Pancreas (tissue), 10 donors: ENCODE measurements around the gene MYMX. TPM values are rescaled to one million over a fixed set of nuclear protein-coding genes. Genes with fewer than 3 reads are reported as not detected.

ENCODE experiments used
- ATAC-seq, 4 donors: fragments of 200-7000 bp; cut with Tn5 transposase; one replicate each; pipeline versions ENCODE4 v1.8.0 to v1.9.1; 2020; ENCODE audit warnings: mild to moderate bottlenecking in 4 of 4, moderate library complexity in 4 of 4
- DNase-seq, 6 donors: peaks; one replicate each; pipeline ENCODE4 v3.0.0-alpha.2; 2020
- FAIRE-seq: peaks from 2 replicates; lab custom pipeline; 2012; peaks lifted over from hg19 to GRCh38; lab: Jason Lieb, UNC
- H3K27ac ChIP-seq, 4 donors: fragments of 200-600 bp; sonication (generic); 1 replicate in 3 of 4; 2 replicates in 1 of 4; pipeline versions ENCODE4 v1.5.0 to v1.8.0; 2020
- H3K27me3 ChIP-seq, 4 donors: fragments of 200-600 bp; one replicate each; pipeline ENCODE4 v1.8.0; 2021
- H3K36me3 ChIP-seq, 3 donors: fragments of 200-600 bp; sonication (generic) in 1 of 3; one replicate each; pipeline versions ENCODE4 v1.5.0 to v1.8.0; 2020 to 2021
- H3K4me1 ChIP-seq, 3 donors: fragments of 200-600 bp; one replicate each; pipeline ENCODE4 v1.8.0; 2021
- H3K4me3 ChIP-seq, 4 donors: fragments of 200-600 bp; sonication (generic) in 2 of 4; one replicate each; pipeline versions ENCODE4 v1.5.0 to v1.8.0; 2020 to 2021
- H3K9me3 ChIP-seq, 4 donors: fragments of 200-600 bp; one replicate each; pipeline ENCODE4 v1.8.0; 2021
- CTCF ChIP-seq, 4 donors: fragments of 200-600 bp; sonication (generic) in 3 of 4; IDR thresholded peaks; one replicate each; pipeline versions ENCODE4 v1.5.0 to v1.8.0; 2021; ENCODE audit warnings: antibody characterized with exemption in 4 of 4
- WGBS, 2 donors: extraction: QIAGEN DNeasy Blood & Tissue Kit; methylation state at CpG; one replicate each; pipeline ENCODE4 v1.1.7; 2013; 5-methylcytosine and 5-hydroxymethylcytosine counted together
- intact Hi-C, 3 donors: fragments of 100-400 bp; cut with DNase I; formaldehyde crosslinking; loops; one replicate each; pipeline versions ENCODE4 v1.11.1 to v1.14.2; 2022
- polyA plus RNA-seq, 2 donors: library from polyadenylated mRNA; stranded (reverse); fragments of 200-250 nt; gene quantifications; one replicate each; pipeline ENCODE4 v1.2.3, GENCODE V29; 2013
- total RNA-seq, 6 donors: library from RNA; stranded (reverse); fragmentation: NEBNext Ultra II Directional in 4 of 6; extraction: Animal tissue kit (Norgen Biotek cat#: 25700) in 4 of 6; gene quantifications; one replicate each; pipeline versions ENCODE4 v1.2.1 to v1.2.4, GENCODE V29; 2021 to 2023
- donor health status: healthy with polysubstance abuse.
- donor health status: DM: no; HTN: no; CAD: no; lungs with moderate emphysema.
- donor health status: DM: no; HTN: no; CAD: no.
- donor health status: control.
- donor health status: control.
- donor health status: Bipolar disorder and iron deficiency.
- donor health status: DM: yes; HTN: yes; CAD: no.
- donor health status: DM: no; HTN: no; CAD: no.
- donor health status: DM: no; HTN: no; CAD: no.
- donor health status: DM: yes; HTN: yes; CAD: no.

Gene MYMX
- total and polyA plus RNA-seq, 8 donors = 0.34 to 4.3 (median 1.7) TPM

DNA sequence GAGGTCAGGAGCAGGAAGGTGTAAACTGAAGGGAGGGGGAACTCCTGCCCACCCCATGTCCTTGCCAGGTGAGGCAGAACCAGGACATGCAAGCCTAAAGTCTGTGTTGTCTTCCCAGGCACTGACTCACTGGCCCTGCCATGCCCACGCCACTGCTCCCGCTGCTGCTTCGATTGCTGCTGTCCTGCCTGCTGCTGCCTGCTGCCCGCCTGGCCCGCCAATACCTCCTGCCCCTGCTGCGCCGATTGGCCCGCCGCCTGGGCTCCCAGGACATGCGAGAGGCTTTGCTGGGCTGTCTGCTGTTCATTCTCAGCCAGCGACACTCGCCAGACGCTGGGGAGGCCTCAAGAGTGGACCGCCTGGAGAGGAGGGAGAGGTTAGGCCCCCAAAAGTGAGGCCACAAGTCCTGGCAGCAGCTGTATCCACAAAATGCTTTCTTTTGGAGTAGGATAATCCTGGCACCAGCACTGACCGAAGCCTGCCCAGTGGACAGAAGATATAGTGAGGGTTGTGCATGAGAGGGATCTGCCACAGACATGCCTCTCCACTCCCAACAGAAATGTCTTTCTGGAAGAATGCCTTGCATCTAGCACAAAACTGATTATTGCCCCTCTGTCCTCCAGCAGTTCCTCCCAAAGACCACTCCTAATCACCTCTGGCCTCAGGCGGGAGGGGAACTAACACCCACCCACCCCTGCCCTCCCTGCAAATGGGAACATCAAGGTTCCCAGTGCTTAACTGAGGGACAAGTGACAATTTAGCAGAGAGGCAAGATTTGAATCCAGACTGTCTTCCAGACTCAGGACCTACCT lies 812 bp downstream of the MYMX start:
- Histone ChIP-seq H3K36me3 (no peaks in the 10 kb centered on the region), H3K4me1 (peaks cover 0 to 41% (median 23%) of the 10 kb centered on the region in 3 donors), H3K9me3 (no peaks in the 10 kb centered on the region), H3K4me3 (peak overlapping the region in 1 of 4 donors; percentile 22), H3K27ac (peak overlapping the region; percentile 75 to 94 (median 90)), H3K27me3 (no peaks in the 10 kb centered on the region)
- intact Hi-C loops = no loop called here
- no peak for TF ChIP-seq CTCF (IDR thresholded peaks at IDR 0.05)
- peak; percentile 25 to 50 (median 36) for ATAC-seq
- FAIRE-seq = no peak
- peak; percentile 72 to 90 (median 82) for DNase-seq
- WGBS, 2 donors = 27 to 37% methylated on average over 16 of the region's 16 CpGs

DNA sequence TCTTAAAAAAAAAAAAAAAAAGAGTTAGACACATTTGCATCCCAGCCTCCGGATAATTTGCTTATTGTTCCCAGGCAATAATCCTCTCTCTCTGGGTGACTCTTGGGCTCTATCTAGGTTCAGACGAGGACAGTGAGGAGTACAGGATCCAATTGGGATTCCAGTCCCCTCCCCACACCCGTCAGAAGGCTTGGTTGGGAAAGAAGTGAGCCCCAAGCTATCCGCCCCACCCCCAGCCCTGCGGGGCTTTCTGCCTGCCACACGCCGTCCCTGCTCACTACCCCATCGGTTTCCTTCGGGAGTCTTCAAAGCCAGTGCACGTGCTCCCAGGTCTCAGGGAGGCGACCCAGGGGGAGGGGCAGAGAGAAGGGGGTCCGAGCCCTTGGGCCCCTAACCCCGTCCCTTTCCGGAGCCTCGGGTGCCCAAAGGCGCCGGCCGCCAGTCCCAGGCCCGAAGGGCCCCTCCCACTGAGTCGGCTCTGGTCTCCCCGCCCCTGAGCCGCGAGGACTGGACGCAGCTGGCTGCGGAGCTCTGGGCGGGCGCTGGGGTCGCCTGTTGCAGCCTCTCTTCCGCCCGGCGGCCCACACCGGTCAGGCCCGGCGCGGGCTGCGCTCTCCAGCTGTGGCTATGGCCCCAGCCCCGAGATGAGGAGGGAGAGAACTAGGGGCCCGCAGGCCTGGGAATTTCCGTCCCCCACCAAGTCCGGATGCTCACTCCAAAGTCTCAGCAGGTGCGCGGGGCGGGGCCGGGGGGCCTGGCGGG lies 2.5 kb downstream of the MYMX start:
- peak overlapping the region; percentile 30 to 60 (median 46) for H3K4me3 ChIP-seq
- peaks cover 5 to 50% (median 27%) of the 10 kb centered on the region in 3 donors for H3K4me1 ChIP-seq
- peak overlapping the region; percentile 89 to 94 (median 90) for H3K27ac ChIP-seq
- 0 to 1% methylated on average over 44 to 45 of the region's 45 CpGs for WGBS, 2 donors
- peak; percentile 78 to 93 (median 88) for DNase-seq
- intact Hi-C loops = no loop called here
- H3K36me3 ChIP-seq = no peaks in the 10 kb centered on the region
- H3K9me3 ChIP-seq = no peaks in the 10 kb centered on the region
- no peaks in the 10 kb centered on the region for H3K27me3 ChIP-seq
- TF ChIP-seq CTCF (IDR thresholded peaks at IDR 0.05) = no peak
- peak; percentile 53 to 72 (median 64) for ATAC-seq
- FAIRE-seq = no peak

DNA sequence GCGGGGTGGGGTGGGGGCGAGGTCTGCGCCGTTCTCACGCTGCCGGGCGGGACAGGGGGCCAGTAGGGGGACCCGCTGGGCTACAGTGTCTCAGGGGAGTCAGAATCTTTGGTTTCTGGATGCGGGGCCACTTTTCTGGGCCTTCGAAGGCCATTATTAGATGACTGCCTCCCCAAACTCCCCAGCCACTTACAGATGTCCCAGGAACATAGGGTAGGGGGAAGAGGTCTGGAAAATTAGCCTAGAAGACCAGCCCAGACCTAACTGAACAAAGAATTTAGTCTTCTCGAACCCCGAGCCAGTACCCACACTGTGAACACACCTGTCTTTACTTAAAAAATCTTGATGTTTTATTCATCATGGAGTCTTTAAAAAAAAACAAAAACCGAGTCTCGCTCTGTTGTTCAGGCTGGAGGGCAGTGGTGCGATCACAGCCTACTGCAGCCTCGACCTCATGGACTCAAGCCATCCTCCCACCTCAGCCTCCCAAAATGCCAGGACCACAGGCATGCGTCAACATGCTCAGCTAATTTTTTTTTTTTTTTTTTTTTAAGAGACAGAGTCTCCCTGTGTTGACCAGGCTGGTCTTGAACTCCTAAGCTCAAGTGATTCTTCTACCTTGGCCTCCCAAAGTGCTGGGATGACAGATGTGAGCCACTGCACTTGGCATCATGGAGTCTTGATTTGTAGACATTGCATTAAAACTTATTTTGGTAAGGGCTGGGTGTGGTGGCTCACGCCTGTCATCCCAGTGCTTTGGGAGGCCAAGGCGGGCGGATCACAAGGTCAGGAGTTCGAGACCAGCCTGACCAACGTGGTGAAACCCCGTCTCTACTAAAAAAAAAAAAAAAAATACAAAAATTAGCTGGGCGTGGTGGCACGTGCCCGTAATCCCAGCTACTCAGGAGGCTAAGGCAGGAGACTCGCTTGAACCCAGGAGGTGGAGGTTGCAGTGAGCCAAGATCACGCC lies 3.4 kb downstream of the MYMX start:
- H3K4me1 ChIP-seq = peaks cover 13 to 54% (median 31%) of the 10 kb centered on the region in 3 donors
- H3K9me3 ChIP-seq = no peaks in the 10 kb centered on the region
- peak overlapping the region; percentile 30 to 60 (median 46) for H3K4me3 ChIP-seq
- H3K27me3 ChIP-seq = no peaks in the 10 kb centered on the region
- FAIRE-seq (no peak), DNase-seq (no peak), ATAC-seq (no peak)
- intact Hi-C loops = no loop called here
- WGBS, 2 donors = 39 to 45% methylated on average over 27 to 28 of the region's 28 CpGs
- peak overlapping the region; percentile 89 to 94 (median 90) for H3K27ac ChIP-seq
- H3K36me3 ChIP-seq = no peaks in the 10 kb centered on the region
- no peak for TF ChIP-seq CTCF (IDR thresholded peaks at IDR 0.05)

- no peaks in the 10 kb centered on the region for H3K36me3 ChIP-seq
- FAIRE-seq = no peak
- no peak for TF ChIP-seq CTCF (IDR thresholded peaks at IDR 0.05)
- ATAC-seq = no peak
- H3K27me3 ChIP-seq = no peaks in the 10 kb centered on the region
- peak overlapping the region; percentile 89 to 94 (median 90) for H3K27ac ChIP-seq
- peak overlapping the region in 1 of 4 donors; percentile 58 for H3K4me3 ChIP-seq
- H3K4me1 ChIP-seq = peaks cover 21 to 61% (median 36%) of the 10 kb centered on the region in 3 donors
- DNase-seq = no peak
- H3K9me3 ChIP-seq = no peaks in the 10 kb centered on the region
- intact Hi-C loops = no loop called here
- WGBS, 2 donors = 57 to 61% methylated on average over 4 of the region's 4 CpGs
These were observed 4.2 kb downstream of the MYMX start for GRCh38 chr6:44220913-44221290.
